H9 (cell line): ENCODE results near the gene FAM13A. TPM values are rescaled to one million over a fixed set of nuclear protein-coding genes. Genes with fewer than 3 reads are reported as not detected.

ENCODE experiments used
- DNase-seq: peaks from one replicate; pipeline ENCODE4 v3.0.0-alpha.2; 2017
- H2AFZ ChIP-seq: one replicate; pipeline ENCODE4 v1.6.1; 2013; ENCODE audit warnings: mild to moderate bottlenecking, low read length, control low read depth, moderate library complexity
- H2AK5ac ChIP-seq: 2 replicates; pipeline ENCODE4 v1.6.1; 2013; ENCODE audit warnings: low read length, control low read depth, mixed read lengths; ENCODE audit not compliant: insufficient read length
- H2BK120ac ChIP-seq: one replicate; pipeline ENCODE4 v1.6.1; 2013; ENCODE audit warnings: low read depth, mild to moderate bottlenecking, low read length, control low read depth, inconsistent platforms; ENCODE audit not compliant: poor library complexity, severe bottlenecking
- H2BK12ac ChIP-seq: 2 replicates; pipeline ENCODE4 v1.6.1; 2013; ENCODE audit warnings: low read length, control low read depth, mixed read lengths, low read depth; ENCODE audit not compliant: insufficient read length
- H2BK15ac ChIP-seq: 2 replicates; pipeline ENCODE4 v1.6.1; 2013; ENCODE audit warnings: low read depth, low read length, control low read depth
- H2BK20ac ChIP-seq: one replicate; pipeline ENCODE4 v1.6.1; 2013; ENCODE audit warnings: low read depth, mild to moderate bottlenecking, low read length, control low read depth, inconsistent platforms; ENCODE audit not compliant: poor library complexity, severe bottlenecking
- H2BK5ac ChIP-seq: 2 replicates; pipeline ENCODE4 v1.6.1; 2013; ENCODE audit warnings: low read length, control low read depth, mixed read lengths; ENCODE audit not compliant: insufficient read length
- H3K14ac ChIP-seq: 2 replicates; pipeline ENCODE4 v1.6.1; 2013; ENCODE audit warnings: low read length, control low read depth; ENCODE audit not compliant: insufficient read depth
- H3K18ac ChIP-seq: 2 replicates; pipeline ENCODE4 v1.6.1; 2013; ENCODE audit warnings: low read depth, mild to moderate bottlenecking, mixed read lengths, low read length, control low read depth; ENCODE audit not compliant: insufficient read length
- H3K23ac ChIP-seq: 2 replicates; pipeline ENCODE4 v1.6.1; 2013; ENCODE audit warnings: low read length, control low read depth, mixed read lengths, low read depth; ENCODE audit not compliant: insufficient read length
- H3K23me2 ChIP-seq: 2 replicates; pipeline ENCODE4 v1.6.1; 2013; ENCODE audit warnings: low read depth, mild to moderate bottlenecking, mixed read lengths, low read length, control low read depth; ENCODE audit not compliant: insufficient read length, poor library complexity, severe bottlenecking
- H3K27ac ChIP-seq: 2 replicates; pipeline ENCODE4 v1.5.1; 2013; ENCODE audit warnings: low read length, control low read depth, mixed read lengths, low read depth; ENCODE audit not compliant: insufficient read length
- H3K27me3 ChIP-seq: 2 replicates; pipeline ENCODE4 v1.6.1; 2013; ENCODE audit warnings: low read length, control low read depth, inconsistent platforms; ENCODE audit not compliant: insufficient read depth
- H3K4ac ChIP-seq: 2 replicates; pipeline ENCODE4 v1.6.1; 2013; ENCODE audit warnings: low read depth, mild to moderate bottlenecking, control low read depth, inconsistent platforms, low read length, moderate library complexity
- H3K4me1 ChIP-seq: 2 replicates; pipeline ENCODE4 v1.6.1; 2013; ENCODE audit warnings: low read length, control low read depth, inconsistent platforms; ENCODE audit not compliant: insufficient read depth
- H3K4me2 ChIP-seq: 2 replicates; pipeline ENCODE4 v1.6.1; 2013; ENCODE audit warnings: low read length, control low read depth, mixed read lengths; ENCODE audit not compliant: insufficient read length, insufficient read depth
- H3K56ac ChIP-seq: 2 replicates; pipeline ENCODE4 v1.6.1; 2013; ENCODE audit warnings: low read depth, mild to moderate bottlenecking, mixed read lengths, low read length, control low read depth; ENCODE audit not compliant: insufficient read length
- H3K79me1 ChIP-seq: 2 replicates; pipeline ENCODE4 v1.6.1; 2013; ENCODE audit warnings: low read depth, mild to moderate bottlenecking, moderate library complexity, low read length, control low read depth, inconsistent platforms; ENCODE audit not compliant: insufficient read depth, poor library complexity, severe bottlenecking
- H3K79me2 ChIP-seq: 2 replicates; pipeline ENCODE4 v1.6.1; 2013; ENCODE audit warnings: low read length, control low read depth, inconsistent platforms; ENCODE audit not compliant: insufficient read depth
- H3K9ac ChIP-seq: 2 replicates; pipeline ENCODE4 v1.6.1; 2013; ENCODE audit warnings: low read length, control low read depth, mixed read lengths; ENCODE audit not compliant: insufficient read length; ENCODE audit errors: extremely low read depth
- H3K9me3 ChIP-seq: one replicate; pipeline ENCODE4 v1.6.1; 2013; ENCODE audit warnings: low read depth, low read length, inconsistent platforms; ENCODE audit not compliant: control insufficient read depth
- H3T11ph ChIP-seq: one replicate; pipeline ENCODE4 v1.6.1; 2013; ENCODE audit warnings: mild to moderate bottlenecking, low read length, control low read depth, inconsistent platforms
- H4K20me1 ChIP-seq: one replicate; pipeline ENCODE4 v1.6.1; 2013; ENCODE audit not compliant: control insufficient read depth, insufficient read length, insufficient read depth
- H4K5ac ChIP-seq: 2 replicates; pipeline ENCODE4 v1.6.1; 2013; ENCODE audit warnings: low read depth, mild to moderate bottlenecking, mixed read lengths, low read length, control low read depth; ENCODE audit not compliant: insufficient read length
- H4K8ac ChIP-seq: replicated peaks from 2 replicates; pipeline ENCODE4 v1.6.1; 2013; ENCODE audit warnings: low read length, control low read depth, mixed read lengths, low read depth; ENCODE audit not compliant: insufficient read length
- H4K91ac ChIP-seq: 2 replicates; pipeline ENCODE4 v1.6.1; 2013; ENCODE audit warnings: low read depth, mild to moderate bottlenecking, moderate library complexity, mixed read lengths, low read length, control low read depth; ENCODE audit not compliant: insufficient read length
- H3K27ac Mint-ChIP-seq, 3 experiments: 2 replicates in 2 of 3; 3 replicates in 1 of 3; pipeline ENCODE4 v1.8.0; 2020 to 2021; ENCODE audit warnings: mixed read lengths in 3 of 3, mild to moderate bottlenecking in 1 of 3, moderate library complexity in 1 of 3
- H3K27me3 Mint-ChIP-seq: 2 replicates; pipeline ENCODE4 v1.8.0; 2021; ENCODE audit warnings: low read depth, mild to moderate bottlenecking, moderate library complexity, mixed read lengths
- H3K36me3 Mint-ChIP-seq, 3 experiments: 2 replicates in 2 of 3; 3 replicates in 1 of 3; pipeline ENCODE4 v1.8.0; 2020 to 2021; ENCODE audit warnings: low read depth in 3 of 3, mixed read lengths in 3 of 3; ENCODE audit not compliant: insufficient read depth in 1 of 3
- H3K4me1 Mint-ChIP-seq, 2 experiments: 2 replicates each; pipeline ENCODE4 v1.8.0; 2020; ENCODE audit warnings: mixed read lengths in 2 of 2
- H3K4me3 Mint-ChIP-seq, 2 experiments: 2 replicates in 1 of 2; 3 replicates in 1 of 2; pipeline ENCODE4 v1.8.0; 2020 to 2021; ENCODE audit warnings: mild to moderate bottlenecking in 2 of 2, mixed read lengths in 2 of 2, moderate library complexity in 1 of 2
- H3K9me3 Mint-ChIP-seq, 2 experiments: 2 replicates in 1 of 2; 3 replicates in 1 of 2; pipeline ENCODE4 v1.8.0; 2020; ENCODE audit warnings: mild to moderate bottlenecking in 2 of 2, mixed read lengths in 2 of 2, moderate library complexity in 1 of 2
- total RNA-seq: library from RNA; stranded (reverse); gene quantifications from 2 replicates; pipeline ENCODE4 v1.2.1, GENCODE V29; 2021
- TF ChIP-seq, protein P1 (sequence below): fragments of 200-600 bp; sonication (generic); conservative IDR thresholded peaks from 3 replicates; pipeline ENCODE4 v1.8.0; 2021; ENCODE audit warnings: antibody characterized with exemption, mild to moderate bottlenecking

Gene FAM13A
- total RNA-seq, 1 experiment from 2014 or later = 12.7 TPM

DNA sequence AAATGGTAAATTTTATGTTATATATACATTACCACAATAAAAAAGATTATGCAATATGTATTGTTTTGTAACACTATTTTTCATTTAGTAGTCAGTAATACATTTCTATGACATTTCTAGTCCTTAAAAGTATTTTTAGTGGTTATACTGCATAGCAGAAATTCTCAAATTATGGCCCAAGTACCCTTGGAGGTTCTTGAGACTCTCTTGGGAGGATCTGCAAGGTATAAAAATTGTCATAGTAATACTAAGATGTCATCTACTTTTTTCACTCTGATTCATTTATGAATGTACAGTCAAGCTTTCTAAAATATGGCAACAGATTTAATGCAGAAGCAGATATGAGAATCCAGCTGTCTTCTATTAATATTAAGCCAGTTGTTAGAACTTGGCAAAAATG lies 220.8 kb downstream of the FAM13A start:
- H3K9me3 Mint-ChIP-seq = no peaks in the 10 kb centered on the region
- H2BK5ac ChIP-seq = no peak overlapping the region
- H2AFZ ChIP-seq = no peak overlapping the region
- no peaks in the 10 kb centered on the region for H3K27me3 Mint-ChIP-seq
- no peaks in the 10 kb centered on the region for H3K4me1 Mint-ChIP-seq
- H3K27me3 ChIP-seq = no peaks in the 10 kb centered on the region
- no peaks in the 10 kb centered on the region for H3K79me2 ChIP-seq
- DNase-seq = no peak
- H3K18ac ChIP-seq = no peak overlapping the region
- H3K36me3 Mint-ChIP-seq = peaks cover 0 to 7% (median 4%) of the 10 kb centered on the region in 3 experiments; a peak in 2 of 7 replicates
- H3K27ac Mint-ChIP-seq = no peak overlapping the region
- H3T11ph ChIP-seq = no peak overlapping the region
- H3K27ac ChIP-seq = no peak overlapping the region
- TF ChIP-seq, protein P1, sequence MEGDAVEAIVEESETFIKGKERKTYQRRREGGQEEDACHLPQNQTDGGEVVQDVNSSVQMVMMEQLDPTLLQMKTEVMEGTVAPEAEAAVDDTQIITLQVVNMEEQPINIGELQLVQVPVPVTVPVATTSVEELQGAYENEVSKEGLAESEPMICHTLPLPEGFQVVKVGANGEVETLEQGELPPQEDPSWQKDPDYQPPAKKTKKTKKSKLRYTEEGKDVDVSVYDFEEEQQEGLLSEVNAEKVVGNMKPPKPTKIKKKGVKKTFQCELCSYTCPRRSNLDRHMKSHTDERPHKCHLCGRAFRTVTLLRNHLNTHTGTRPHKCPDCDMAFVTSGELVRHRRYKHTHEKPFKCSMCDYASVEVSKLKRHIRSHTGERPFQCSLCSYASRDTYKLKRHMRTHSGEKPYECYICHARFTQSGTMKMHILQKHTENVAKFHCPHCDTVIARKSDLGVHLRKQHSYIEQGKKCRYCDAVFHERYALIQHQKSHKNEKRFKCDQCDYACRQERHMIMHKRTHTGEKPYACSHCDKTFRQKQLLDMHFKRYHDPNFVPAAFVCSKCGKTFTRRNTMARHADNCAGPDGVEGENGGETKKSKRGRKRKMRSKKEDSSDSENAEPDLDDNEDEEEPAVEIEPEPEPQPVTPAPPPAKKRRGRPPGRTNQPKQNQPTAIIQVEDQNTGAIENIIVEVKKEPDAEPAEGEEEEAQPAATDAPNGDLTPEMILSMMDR = no peak
- no peaks in the 10 kb centered on the region for H3K23me2 ChIP-seq
- no peak overlapping the region for H4K91ac ChIP-seq
- no peak overlapping the region for H3K23ac ChIP-seq
- H2BK12ac ChIP-seq = no peak overlapping the region
- no peak overlapping the region for H4K8ac ChIP-seq
- no peak overlapping the region for H2BK120ac ChIP-seq
- no peak overlapping the region for H3K14ac ChIP-seq
- H3K4me2 ChIP-seq = no peak overlapping the region
- H3K56ac ChIP-seq = no peak overlapping the region
- H3K9me3 ChIP-seq = no peaks in the 10 kb centered on the region
- H2AK5ac ChIP-seq = no peak overlapping the region
- no peak overlapping the region for H3K4ac ChIP-seq
- no peak overlapping the region for H3K9ac ChIP-seq
- no peaks in the 10 kb centered on the region for H3K79me1 ChIP-seq
- H3K4me1 ChIP-seq = no peaks in the 10 kb centered on the region
- no peak overlapping the region for H4K5ac ChIP-seq
- no peaks in the 10 kb centered on the region for H4K20me1 ChIP-seq
- H3K4me3 Mint-ChIP-seq = no peak overlapping the region
- no peak overlapping the region for H2BK20ac ChIP-seq
- H2BK15ac ChIP-seq = no peak overlapping the region
